ELR (cell line): ENCODE data around the gene SPAG6.
"Not testable (repeated sequence)": the region's sequence is repeated elsewhere in the genome, so short reads cannot be mapped to it uniquely, and the experiment has no call there.

Experiments used
- DNase-seq: peaks from one replicate; pipeline ENCODE4 v3.0.0-alpha.2; 2015; ENCODE audit warnings: low read depth

SPAG6 gene

GRCh38 chr10:22341190-22341925 is 3.9 kb upstream of the SPAG6 start:
- no peak for DNase-seq

GRCh38 chr10:22341926-22342196 is 3.4 kb upstream of the SPAG6 start:
- no peak for DNase-seq

- no peak for DNase-seq
These were observed 2.9 kb upstream of the SPAG6 start for GRCh38 chr10:22342421-22342820.

GRCh38 chr10:22343731-22344130 is 1.6 kb upstream of the SPAG6 start:
- DNase-seq, result no peak

GRCh38 chr10:22344249-22344648 is 1.0 kb upstream of the SPAG6 start:
- DNase-seq, result no peak

- no peak for DNase-seq
These were observed 455 bp upstream of the SPAG6 start for GRCh38 chr10:22344781-22345300.

- DNase-seq, result no peak
These were observed 883 bp downstream of the SPAG6 start for GRCh38 chr10:22346096-22346661.

- no peak for DNase-seq
These were observed 4.5 kb downstream of the SPAG6 start for GRCh38 chr10:22349755-22350154.

- no peak for DNase-seq
These were observed 5.9 kb downstream of the SPAG6 start for GRCh38 chr10:22351131-22351703.

GRCh38 chr10:22356324-22356873 is 11.1 kb downstream of the SPAG6 start:
- DNase-seq, result no peak

- not testable (repeated sequence) for DNase-seq
These were observed 12.5 kb downstream of the SPAG6 start for GRCh38 chr10:22357770-22358169.

GRCh38 chr10:22363305-22363704 is 18.0 kb downstream of the SPAG6 start:
- no peak for DNase-seq

GRCh38 chr10:22364407-22365140 is 19.3 kb downstream of the SPAG6 start:
- no peak for DNase-seq

- no peak for DNase-seq
These were observed 19.9 kb downstream of the SPAG6 start for GRCh38 chr10:22365233-22365632.

- no peak for DNase-seq
These were observed 20.5 kb downstream of the SPAG6 start for GRCh38 chr10:22365644-22366434.

GRCh38 chr10:22366435-22366703 is 21.1 kb downstream of the SPAG6 start:
- DNase-seq, result no peak

- DNase-seq, result no peak
These were observed 21.5 kb downstream of the SPAG6 start for GRCh38 chr10:22366771-22367170.

GRCh38 chr10:22367471-22367870 is 22.2 kb downstream of the SPAG6 start:
- DNase-seq, result no peak

GRCh38 chr10:22368402-22368801 is 23.1 kb downstream of the SPAG6 start:
- no peak for DNase-seq

- no peak for DNase-seq
These were observed 23.7 kb downstream of the SPAG6 start for GRCh38 chr10:22368981-22369380.

GRCh38 chr10:22369434-22370072 is 24.3 kb downstream of the SPAG6 start:
- peak; percentile 55 for DNase-seq

GRCh38 chr10:22370320-22370719 is 25.0 kb downstream of the SPAG6 start:
- no peak for DNase-seq
